Measurements from ENCODE around the gene FUNDC1. TPM values are rescaled to one million over a fixed set of nuclear protein-coding genes. Genes with fewer than 3 reads are reported as not detected.

FUNDC1 gene, protein sequence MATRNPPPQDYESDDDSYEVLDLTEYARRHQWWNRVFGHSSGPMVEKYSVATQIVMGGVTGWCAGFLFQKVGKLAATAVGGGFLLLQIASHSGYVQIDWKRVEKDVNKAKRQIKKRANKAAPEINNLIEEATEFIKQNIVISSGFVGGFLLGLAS
- total RNA-seq (2022; extraction: Qiagen RNA extraction), result 25.2 to 29.7 TPM (median 26.5 TPM) in 5 replicates

GRCh38 chrX:44542567-44543325, at the start of gene FUNDC1:
TSS of gene FUNDC1 (minus strand) at chrX:44542859. CDS start at chrX:44542832, 27 bp downstream.

Other genes with a start within 250 kb of the FUNDC1 start
- 0.20 to 0.46 TPM (median 0.27 TPM) in 5 replicates for gene EFHC2, start 199.2 kb downstream of the FUNDC1 start, total RNA-seq (2022; extraction: Qiagen RNA extraction)

All from A549 treated with dexamethasone at 1 μM for 4 hours (cell line).